Right ventricle myocardium superior (tissue), 1 donor: ENCODE data around the gene BLCAP. TPM values are rescaled to one million over a fixed set of nuclear protein-coding genes. Genes with fewer than 3 reads are reported as not detected.
"Not testable (repeated sequence)": the region's sequence is repeated elsewhere in the genome, so short reads cannot be mapped to it uniquely, and the experiment has no call there.

ENCODE experiments used
- ATAC-seq: fragments of 200-7000 bp; cut with Tn5 transposase; one replicate; pipeline ENCODE4 v1.9.1; 2020; ENCODE audit warnings: mild to moderate bottlenecking; ENCODE audit not compliant: poor library complexity
- DNase-seq: peaks from one replicate; pipeline ENCODE4 v3.0.0-alpha.2; 2020
- intact Hi-C: fragments of 100-400 bp; cut with DNase I; formaldehyde crosslinking; loops from one replicate; pipeline ENCODE4 v1.11.2; 2022
- long read RNA-seq: library from polyadenylated mRNA; unstranded; transcript quantifications from one replicate; pipeline ENCODE4 v2.0.0, GENCODE V29; 2021
- total RNA-seq: library from RNA; stranded (reverse); fragmentation: NEBNext Ultra II Directional; extraction: Animal tissue kit (Norgen Biotek cat#: 25700); gene quantifications from one replicate; pipeline ENCODE4 v1.2.1, GENCODE V29; 2021
- donor health status: DM: no; HTN: yes; CAD: no; lungs with severe emphysema.

Gene BLCAP, protein sequence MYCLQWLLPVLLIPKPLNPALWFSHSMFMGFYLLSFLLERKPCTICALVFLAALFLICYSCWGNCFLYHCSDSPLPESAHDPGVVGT
- total RNA-seq, result 90.2 TPM
- long read RNA-seq, transcript BLCAP-215 (2 exons, 2,017 nt), result major isoform, 317 of 341 reads
- long read RNA-seq, partial matches to known transcripts, result 0 of 341 reads
- long read RNA-seq, other reads (novel, unspliced or antisense), result 21 of 341 reads

DNA sequence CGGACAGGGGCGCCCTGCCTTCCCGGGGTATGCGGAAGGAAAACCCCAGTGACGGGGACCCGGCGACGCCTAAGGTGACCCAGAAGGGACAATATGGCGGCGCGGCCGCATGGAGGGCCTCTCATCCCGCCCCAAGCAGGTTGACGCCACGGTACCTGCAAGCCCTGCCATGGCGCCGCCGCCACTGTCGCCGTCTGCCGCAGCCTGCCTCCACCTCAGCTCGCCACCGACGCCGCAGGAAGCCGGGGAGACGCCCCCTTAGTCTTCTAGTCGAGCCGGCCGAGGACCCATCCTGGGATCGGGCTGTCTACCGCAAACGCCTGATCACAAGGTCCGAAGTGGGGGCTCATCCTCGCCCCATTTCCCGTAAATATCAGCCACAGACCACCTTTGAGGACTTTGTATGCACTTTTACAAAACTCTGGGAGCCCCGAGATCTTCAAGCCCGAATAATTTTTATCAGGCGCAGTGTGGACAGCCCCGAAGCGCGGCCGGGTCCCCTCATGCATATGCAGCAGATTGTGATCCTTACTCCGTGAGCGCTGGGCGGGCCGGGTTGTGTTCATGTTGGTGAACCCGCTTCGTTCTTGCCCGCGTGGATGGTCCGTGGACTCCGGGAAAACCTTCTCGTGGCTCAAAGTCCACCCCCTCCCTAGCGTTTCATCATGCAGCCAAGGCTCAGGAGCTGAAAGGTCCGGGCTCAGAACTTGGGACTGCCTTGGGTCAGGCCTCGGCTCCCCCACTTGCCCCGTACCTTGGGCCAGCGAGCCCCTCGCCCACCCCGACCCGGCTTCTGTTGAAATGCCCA, at the start of gene BLCAP:
Gene BLCAP (minus strand): TSS at position 239 of the 808 bp plus-strand sequence. CDS start 8,702 bp downstream, outside the sequence.
- ATAC-seq (peak; percentile 94), DNase-seq (peak; percentile 96)
- intact Hi-C loops, result loop anchor here (2.0 kb wide), 1 partner anchor 257 kb away; no protein-coding TSS in a partner anchor

DNA sequence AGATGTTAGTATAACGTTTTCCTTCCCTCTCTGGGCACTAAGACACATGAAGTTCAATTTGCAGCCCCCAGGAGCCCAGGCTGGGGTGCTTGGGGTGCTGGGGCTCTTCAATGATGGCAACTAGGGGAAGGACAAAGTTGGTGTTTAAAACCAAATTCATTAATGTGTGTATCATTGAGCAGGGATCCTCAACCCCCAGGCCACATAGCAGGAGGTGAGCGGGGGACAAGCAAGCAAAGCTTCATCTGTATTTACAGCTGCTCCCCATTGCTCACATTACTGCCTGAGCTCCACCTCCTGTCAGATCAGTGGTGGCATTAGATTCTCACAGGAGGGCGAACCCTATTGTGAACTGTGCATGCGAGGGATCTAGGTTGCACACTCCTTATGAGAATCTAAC, 49.8 kb upstream of the BLCAP start:
- intact Hi-C loops, DNase-seq, ATAC-seq: not testable (repeated sequence)

DNA sequence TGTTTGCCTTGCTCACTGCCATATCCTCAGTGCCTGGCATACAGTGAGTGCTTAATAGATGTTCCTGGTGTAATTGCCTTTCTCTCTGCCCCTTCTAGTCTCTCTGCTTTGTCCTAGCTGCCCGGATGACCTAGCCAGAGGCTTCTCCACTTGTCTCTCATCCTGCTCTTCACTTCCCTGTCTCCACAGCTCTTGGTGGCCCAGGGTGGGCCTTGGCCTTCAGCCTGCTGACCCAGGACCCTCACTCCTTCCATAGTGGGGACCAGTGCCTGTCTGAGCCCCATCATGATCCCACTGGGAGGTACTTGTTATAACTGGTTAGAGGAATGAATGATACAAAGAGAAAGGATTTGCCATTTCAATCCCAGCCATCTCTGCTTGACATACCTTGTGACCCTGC, 49.2 kb upstream of the BLCAP start:
- no peak for ATAC-seq

DNA sequence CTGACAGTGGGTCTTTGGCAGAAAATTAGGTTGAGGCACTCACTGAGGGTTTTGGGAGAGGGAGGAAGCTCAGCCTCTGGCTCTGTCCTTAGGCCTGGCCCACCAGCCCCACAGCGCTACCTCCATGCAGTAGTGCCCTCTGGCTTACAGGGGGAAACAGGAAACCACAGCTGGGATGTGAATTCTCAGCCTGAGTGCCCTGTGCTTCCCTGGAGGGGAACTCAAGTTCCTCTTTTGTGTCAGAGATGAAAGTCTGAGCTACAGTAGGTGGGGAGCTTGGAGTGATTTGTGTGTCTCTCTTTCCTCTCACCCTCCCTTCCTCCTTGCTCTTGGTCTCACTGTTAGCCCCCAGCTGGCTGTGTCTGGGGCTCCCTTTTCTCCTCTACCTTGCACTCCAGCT, 48.2 kb upstream of the BLCAP start:
- ATAC-seq, result no peak
- intact Hi-C loops, result no loop called here
- no peak for DNase-seq

More for the DNA sequence above, 49.2 kb upstream of the BLCAP start:
- DNase-seq, result no peak
- intact Hi-C loops, result no loop called here

DNA sequence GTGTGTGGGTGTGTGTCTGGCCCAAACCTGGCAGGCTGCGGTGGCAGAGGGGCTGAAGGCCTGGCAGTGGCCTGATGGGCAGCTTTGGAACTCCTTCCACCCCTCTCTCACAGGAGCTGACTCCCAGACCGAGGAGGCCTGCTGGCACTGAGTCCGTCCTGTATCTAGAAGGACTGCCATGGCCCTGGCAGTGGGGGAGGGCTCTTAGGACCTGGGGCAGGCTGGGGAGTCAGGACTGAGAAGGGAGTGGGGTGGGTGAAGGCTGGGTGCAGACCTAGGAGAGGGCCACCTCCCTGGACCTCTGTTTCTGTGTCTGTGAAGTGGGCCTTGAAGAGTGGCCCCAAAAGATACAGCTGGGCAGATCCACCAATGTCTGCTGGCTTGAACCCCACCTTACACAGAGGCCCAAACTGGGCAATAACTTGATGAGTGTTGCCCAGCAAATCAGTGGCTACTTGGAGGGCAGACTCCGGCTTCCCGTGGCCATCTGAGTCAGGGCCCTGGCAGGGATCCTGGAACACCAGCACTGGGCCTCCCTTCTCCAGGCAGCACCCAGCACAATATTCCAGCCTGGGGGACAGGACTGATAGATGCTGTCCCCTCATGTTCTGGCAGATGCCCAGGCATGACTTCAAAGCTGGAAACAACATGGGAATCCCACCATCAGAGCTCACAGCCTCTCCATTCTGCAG, 46.7 kb upstream of the BLCAP start:
- ATAC-seq (no peak), DNase-seq (no peak)
- intact Hi-C loops, result no loop called here

DNA sequence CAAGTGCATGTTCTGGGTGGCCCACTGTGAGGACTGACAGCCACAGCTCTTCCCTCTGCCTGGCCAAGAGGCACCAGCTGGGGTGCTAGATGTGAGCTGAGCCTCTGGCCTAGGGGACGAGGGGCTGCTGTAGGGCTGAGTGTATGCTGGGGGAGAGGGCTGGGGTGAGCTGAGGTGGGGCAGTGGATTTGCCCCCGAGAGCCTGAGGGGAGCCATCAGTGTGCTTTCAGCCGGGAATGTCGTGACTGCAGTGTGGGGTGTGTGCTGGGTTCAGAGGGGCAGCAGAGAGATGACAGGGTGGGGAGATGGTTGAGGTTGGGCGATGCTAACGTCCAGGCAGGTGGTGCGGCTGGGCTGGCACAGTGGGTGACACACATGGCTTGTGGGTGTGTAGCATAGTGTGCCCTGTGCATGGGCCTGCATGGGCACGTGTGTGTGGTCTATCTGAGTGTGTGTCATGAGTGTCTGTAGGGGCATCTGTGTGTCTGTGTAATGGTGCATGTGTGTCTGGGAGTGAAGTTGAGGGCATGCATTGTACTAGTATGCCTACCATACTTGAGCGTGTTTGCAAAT, 46.0 kb upstream of the BLCAP start:
- ATAC-seq, result no peak
- intact Hi-C loops, result no loop called here
- no peak for DNase-seq

DNA sequence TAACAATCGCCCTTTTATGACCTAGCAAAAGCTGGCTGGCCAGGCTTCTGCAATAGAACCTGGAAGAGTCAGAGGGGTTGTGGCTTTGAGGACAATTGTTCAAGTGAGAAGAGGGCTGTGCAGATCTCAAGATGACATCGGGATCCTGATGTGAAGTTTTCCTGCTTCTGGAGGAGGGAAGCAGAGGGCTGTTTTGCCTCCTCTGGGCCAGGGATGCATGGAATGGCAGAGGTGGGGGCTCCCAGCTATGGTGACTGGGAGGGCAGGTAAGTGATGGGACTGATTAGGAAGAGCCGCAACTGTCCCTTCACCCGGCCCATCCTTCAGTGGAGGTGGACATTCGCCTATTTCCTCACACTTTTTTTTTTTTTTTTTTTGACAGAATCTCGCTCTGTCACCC, 43.4 kb upstream of the BLCAP start:
- intact Hi-C loops, result no loop called here
- ATAC-seq (no peak), DNase-seq (no peak)

DNA sequence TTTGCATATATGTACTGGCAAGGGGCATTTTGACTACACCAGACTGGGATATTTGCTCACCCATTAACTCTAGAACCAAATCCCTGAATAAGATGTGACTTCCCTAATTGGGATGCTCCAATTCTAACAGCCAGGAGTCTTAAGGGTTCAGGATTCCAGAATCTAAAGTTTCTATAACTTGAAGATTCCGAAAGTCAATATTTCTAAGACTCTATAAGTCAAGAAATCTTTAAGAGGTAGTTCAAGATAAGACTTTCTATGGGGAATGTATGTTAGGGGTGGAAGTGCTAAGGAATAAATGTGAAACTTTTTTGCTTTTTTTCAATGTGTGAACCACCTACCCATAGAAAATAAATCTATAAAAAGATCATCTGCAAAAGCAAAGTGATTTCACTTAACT, 42.7 kb upstream of the BLCAP start:
- intact Hi-C loops, result no loop called here
- DNase-seq, result no peak
- no peak for ATAC-seq

DNA sequence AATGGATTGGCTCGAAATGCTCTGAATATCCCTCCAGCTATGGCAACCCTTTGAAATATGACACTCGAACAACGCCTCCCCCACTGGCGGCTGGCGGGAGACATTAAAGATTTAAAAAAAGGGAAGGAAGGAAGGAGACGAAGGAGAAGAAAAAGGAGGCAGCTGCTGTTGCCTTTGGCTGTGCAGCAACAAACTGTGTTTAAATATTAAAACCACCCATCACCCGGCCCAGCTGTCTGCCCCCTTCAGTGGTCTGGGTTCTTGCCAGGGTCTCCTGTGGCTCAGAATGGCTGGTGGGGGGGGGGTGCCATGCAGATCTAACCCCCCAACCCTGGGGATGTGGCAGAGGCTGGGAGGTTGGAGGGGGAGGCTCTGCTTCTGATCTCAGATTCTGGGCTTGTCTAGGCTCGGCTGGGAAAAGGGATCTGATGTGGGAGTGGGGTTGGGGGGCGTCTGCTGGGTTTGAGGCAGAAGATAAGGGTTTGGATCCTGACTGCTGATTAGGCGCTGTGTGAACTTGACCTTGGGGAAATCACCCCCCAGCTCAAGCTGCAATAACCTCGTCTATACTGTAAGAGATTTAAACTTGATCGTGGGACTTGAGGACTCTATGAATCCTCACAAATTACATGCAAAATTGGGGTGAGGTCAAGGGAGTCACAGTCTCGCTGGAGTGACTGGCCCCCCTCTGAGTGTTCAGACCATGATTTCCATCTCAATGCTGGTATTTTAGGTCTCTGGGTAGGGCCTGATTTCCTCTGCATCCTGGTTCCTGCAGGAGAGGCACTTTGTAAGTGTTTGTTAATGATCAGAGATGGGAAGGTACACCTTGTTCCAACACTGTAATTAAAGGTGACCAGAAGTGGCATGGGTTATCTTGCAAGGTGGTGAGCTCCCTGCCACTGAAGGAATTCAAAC, 40.3 kb upstream of the BLCAP start:
- intact Hi-C loops, result loop anchor here (5.0 to 10.0 kb wide), 2 partner anchors 427 to 654 kb away; no protein-coding TSS in a partner anchor
- no peak for ATAC-seq

DNA sequence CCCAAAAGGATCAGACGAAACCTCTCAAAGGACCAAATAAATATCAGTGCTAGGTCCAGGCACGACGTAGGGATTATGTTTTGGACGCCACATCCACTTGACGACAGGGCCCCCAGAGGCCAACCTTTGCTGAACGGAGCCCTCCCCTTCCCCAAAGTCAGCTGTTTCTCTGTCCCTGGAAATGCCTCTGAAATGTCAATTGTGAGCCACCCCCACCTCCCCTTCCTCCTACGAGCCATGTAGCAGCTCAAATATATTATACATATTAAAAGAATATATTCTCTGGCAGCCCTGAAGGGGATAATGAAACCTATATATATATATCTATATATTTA, 39.6 kb upstream of the BLCAP start:
- no peak for ATAC-seq
- DNase-seq, result no peak
- intact Hi-C loops, result loop anchor here (5.0 to 10.0 kb wide), 2 partner anchors 428 to 655 kb away; no protein-coding TSS in a partner anchor

More for the DNA sequence above, 40.3 kb upstream of the BLCAP start:
- DNase-seq, result no peak

DNA sequence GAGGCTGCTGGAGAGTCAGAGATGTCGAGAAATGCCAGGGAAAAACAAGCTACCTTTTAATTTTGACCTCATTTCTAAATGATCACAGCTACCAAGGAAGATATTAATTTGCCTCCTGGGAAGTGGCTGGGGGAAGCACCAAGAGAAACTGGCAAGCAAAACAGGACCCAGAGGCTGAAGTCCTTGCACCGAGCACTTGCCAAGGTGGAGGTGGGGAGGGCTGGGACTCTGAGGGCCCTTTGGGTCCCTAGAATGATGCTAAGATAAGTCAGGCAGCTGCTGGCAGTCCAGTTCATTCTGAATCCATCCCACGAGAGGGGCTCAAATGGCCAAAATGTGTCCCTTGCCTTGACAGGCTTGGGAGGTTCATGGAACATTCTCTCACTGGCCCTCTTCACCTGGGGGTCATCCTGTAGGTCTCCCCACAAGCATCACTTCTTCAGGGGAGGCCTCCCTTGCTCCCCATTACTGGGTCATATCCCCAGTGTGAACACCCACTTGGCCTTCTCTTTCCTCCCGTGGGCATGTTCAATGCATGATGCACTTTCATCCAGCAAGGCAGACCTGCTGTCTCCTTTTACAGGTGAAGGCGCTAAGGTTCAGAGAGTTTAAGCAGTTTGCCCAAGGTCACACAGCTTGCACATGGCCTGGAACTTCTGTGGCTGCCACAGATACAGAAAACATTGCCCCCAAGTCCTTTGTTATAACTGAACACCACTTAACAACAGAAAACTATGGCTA, 39.1 kb upstream of the BLCAP start:
- ATAC-seq (no peak), DNase-seq (no peak)
- intact Hi-C loops, result loop anchor here (5.0 to 10.0 kb wide), 2 partner anchors 428 to 656 kb away; no protein-coding TSS in a partner anchor

DNA sequence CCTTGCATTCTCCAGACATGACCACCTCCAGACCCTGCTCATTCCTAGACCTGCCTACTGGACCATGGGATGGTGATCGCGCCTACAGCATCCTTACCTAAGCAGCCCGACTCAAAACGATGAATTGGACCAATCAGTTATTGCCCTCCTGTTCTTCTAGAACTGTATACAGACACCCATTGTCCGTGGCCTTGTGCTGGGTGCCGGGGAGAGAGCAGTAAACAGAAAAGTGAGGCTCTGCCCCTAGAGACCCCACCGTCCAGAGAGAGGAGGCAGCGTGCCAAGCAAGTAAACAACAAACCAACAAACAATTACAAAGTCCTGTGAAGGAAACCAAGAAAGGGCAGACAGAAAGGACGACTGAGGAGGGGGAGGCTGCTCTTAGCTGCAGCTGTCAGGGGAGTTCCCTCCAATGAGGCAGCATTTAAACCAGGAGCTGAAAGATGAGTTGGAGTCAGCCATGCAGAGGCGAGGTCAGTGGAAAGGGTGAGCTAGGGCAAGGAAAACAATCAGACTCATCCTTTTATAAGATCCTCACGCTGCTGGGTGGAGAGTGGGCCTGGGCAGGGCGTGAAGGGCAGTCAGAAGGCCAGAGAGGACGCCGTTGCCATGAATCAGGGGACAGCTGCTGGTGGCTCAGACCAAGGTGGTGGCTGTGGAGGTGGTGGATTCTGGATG, 37.6 kb upstream of the BLCAP start:
- DNase-seq (no peak), ATAC-seq (no peak)
- intact Hi-C loops, result loop anchor here (5.0 to 10.0 kb wide), 2 partner anchors 430 to 657 kb away; no protein-coding TSS in a partner anchor

DNA sequence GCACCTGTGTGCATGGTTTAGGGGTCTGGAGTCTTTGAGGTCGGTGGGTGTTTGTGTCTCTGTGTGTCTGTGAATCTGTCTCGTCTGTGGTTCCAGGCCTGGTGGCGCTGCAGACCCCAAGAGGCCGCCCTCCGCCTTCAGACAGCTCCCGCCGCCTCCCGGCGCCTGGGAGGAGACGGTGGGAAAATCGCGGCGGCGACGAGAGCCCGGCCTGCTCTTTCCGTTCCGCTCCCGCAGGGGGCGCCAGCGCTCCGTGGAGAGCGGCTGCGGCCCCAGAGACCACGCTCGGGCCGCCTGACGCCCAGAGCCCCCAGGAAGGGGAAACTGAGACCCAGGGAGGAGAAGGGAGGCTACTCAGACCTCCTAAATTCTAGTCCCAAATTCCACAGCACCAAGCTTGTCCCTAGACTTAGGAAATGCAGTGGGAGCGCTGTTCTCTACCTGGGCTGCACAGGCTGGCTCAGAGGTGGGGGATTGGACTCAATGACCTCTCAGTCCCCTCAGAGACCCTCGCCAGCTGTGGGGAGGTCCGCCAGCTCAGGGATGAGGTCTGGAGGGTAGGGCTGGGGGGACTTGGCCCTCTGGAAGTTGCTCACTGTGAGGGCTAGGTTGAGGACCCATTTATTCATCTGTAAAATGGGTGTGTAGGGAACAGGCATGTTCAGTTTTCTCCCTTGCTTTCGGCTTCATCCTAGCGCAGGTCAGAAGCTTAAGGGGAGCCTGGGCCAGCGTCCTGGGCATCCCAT, 36.9 kb upstream of the BLCAP start:
- DNase-seq (peak; percentile 58), ATAC-seq (peak; percentile 79)
- intact Hi-C loops, result loop anchor here (5.0 to 10.0 kb wide), 2 partner anchors 430 to 658 kb away; no protein-coding TSS in a partner anchor

DNA sequence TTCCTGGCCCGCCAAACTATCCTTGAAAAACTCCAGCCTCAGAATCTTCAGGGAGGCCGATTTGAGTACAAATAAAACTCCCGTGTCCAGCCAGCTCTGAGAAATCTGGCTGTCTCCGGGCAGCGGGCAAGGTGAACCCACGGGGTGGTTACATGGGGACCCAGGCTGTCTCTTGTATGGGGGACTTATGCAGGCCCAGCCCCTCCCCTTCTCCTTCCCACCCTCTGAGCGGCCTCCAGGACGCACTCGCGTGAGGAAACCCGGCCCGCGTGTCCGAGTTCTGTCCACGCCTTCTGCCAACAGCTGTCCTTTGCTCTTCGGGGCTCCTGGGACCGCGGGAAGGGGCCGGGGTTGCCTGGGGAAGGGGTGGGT, 36.3 kb upstream of the BLCAP start:
- DNase-seq (no peak), ATAC-seq (peak; percentile 27)
- intact Hi-C loops, result loop anchor here (10.0 kb wide), 1 partner anchor 431 kb away; no protein-coding TSS in a partner anchor

DNA sequence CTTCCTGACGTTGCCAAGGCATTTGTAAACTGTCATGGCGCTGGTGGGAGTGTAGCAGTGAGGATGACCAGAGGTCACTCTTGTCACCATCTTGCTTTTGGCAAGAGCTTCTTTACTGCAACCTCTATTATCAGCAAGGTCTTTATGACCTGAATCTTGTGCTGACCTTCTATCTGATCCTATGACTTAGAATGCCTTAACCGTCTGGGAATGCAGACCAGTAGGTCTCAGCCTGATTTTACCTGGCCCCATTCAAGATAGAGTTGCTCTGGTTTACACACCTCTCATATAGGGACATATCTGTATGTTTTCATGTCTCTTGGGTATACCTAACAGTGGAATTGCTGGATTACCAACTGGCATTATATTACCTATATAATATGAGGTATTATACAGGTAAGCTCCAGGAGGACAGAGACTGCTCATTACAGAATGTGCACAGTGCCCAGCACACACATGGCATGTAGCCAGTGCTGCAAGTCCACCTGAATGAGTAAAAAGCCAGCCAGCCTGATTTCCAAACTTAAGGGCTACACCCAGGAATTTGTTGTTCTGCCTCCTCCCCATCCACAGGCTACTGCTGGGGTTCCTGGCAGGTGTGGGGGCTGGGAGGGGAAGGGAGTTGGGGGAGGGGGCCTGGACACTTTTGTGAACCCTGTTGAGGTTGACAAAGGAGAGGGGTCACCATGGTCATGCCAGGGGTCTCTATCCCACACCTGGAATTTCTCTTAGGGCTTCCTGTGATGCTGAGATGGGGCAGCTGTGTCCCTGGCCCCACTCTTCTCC, 35.2 kb upstream of the BLCAP start:
- no peak for DNase-seq
- intact Hi-C loops, result loop anchor here (10.0 kb wide), 1 partner anchor 432 kb away; no protein-coding TSS in a partner anchor
- ATAC-seq, result no peak
